ENCODE measurements around the gene PCK2. TPM values are rescaled to one million over a fixed set of nuclear protein-coding genes. Genes with fewer than 3 reads are reported as not detected.
"Not testable (repeated sequence)": the region's sequence is repeated elsewhere in the genome, so short reads cannot be mapped to it uniquely, and the experiment has no call there.

The PCK2 gene
- total RNA-seq, 1 experiment from 2014 or later, result 40.8 TPM

DNA sequence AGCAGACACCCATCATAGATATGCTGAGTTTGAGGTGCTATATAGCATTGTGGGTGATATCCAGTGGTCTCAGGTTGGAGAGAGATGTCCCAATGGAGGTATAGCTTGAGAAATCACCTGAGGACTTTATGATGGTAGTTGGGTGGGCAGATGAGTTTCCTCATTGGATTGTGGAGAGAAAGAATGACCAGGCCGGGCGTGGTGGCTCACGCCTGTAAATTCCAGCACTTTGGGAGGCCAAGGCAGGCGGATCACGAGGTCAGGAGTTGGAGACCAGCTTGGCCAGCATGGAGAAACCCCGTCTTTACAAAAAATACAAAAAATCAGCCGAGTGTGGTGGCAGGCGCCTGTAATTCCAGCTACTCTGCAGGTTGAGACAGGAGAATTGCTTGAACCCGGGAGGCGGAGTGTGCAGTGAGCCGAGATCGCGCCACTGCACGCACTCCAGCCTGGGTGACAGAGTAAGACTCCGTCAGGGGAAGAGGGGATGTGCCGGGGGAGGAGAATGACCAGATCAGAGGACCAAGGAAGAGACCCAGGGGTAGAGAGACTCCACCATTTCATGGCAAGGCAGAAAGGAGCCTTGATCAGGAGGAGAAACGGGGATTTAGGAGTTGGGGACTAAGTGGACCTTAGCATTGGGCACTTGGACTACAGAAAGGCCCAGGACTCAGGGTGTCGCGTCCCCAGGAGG, 757 bp upstream of the PCK2 start:
- no peak for DNase-seq (ENCODE audit: extremely low read depth, low read depth)

DNA sequence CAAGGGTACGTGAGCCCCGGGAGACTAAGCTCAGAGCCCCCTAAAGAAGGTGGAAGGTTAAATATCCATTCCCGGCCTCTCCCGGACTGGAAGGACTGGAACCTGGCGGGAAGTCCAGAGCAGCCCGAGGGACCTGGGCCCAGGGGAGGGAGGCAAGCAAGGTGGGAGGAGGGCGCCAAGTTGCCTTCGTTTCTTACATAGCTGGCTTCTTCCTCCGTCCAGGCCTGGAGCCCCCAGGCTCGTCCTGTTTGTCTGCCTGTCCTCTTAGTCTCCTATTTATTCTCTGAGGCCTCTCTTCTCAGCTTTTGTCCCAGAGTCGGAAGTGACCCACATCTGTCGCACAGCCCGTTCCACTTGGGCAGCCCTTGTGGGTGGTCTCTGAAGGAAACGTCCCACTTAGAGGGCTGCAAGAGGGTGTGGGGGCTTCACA, 745 bp downstream of the PCK2 start:
- DNase-seq (ENCODE audit: extremely low read depth, low read depth), result no peak

DNA sequence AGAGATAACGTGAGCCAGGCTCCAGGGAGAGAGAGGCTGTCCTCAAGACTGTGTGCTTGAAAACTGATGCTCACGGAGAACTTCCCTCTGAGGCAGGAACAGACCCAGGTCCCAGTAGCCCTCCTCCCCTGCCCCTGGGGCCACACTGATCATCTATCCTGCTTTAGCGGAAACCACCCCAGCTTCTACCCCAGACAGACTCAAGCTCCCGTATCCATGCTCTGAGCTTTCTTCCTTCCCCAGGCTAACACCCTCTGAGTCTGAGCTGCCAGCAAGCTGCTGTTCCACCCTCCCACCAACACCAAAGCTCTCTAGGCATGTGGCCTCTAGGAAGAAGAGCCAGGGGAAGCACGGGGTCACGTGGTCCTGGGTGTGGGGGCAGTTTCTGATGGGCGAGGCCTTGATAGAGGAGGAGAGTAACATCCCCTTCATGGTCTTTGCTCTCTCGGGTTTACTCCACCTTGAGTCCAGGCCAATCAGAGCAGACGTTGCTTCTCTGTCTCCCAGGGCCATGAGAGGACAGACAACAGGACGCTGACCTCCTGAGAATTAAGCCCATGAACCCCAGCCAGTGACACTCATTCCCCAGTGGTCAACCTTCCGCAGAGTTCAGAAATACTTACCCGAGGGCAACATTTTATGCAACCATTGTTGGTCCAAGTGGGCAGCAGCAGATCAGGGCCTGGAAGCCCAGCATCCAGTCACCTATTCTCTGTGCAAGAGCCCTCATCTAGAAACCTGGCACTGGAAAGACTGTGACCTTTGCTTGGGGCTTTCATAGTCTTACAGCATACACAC, 1.4 kb downstream of the PCK2 start:
- peak; percentile 32 for DNase-seq (ENCODE audit: extremely low read depth, low read depth)

DNA sequence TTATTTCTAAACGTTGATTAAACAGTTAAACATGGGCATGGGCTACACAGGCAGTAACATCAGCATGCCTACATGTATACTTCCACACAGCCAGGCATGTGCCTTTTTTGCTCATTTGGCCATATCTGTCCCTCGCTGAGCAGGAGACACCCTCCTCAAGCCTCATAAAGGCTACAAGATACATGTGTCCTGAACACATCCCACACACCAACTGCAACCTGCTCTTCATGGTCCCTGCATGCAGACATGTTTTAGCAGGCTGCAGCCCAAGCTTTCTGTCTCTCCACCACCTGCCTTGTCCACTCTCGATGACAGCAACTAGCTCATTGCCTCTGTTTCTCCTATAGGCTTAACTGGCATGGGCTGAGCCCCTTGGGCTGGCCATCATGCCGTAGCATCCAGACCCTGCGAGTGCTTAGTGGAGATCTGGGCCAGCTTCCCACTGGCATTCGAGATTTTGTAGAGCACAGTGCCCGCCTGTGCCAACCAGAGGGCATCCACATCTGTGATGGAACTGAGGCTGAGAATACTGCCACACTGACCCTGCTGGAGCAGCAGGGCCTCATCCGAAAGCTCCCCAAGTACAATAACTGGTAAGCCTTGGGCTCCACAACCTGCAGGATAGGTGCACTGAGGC, 2.6 kb downstream of the PCK2 start:
- DNase-seq (ENCODE audit: extremely low read depth, low read depth), result no peak

DNA sequence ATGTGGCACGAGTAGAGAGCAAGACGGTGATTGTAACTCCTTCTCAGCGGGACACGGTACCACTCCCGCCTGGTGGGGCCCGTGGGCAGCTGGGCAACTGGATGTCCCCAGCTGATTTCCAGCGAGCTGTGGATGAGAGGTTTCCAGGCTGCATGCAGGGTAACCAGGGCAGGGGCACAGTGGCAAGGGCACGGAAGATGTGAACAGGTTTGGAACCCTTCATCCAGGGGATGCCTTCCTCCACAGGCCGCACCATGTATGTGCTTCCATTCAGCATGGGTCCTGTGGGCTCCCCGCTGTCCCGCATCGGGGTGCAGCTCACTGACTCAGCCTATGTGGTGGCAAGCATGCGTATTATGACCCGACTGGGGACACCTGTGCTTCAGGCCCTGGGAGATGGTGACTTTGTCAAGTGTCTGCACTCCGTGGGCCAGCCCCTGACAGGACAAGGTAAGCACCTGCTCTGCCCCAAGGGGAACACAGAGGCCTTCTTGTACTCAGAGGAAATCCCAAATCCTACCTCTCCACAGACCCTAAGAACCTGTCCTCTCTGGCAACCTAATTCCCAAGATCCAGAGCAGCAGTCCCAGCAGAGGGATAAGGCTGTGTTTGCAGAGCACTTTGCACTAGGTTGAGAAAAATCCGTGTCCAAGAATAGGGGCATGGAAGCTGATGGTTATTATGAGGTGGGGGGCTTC, 4.3 kb downstream of the PCK2 start:
- DNase-seq (ENCODE audit: extremely low read depth, low read depth), result no peak

DNA sequence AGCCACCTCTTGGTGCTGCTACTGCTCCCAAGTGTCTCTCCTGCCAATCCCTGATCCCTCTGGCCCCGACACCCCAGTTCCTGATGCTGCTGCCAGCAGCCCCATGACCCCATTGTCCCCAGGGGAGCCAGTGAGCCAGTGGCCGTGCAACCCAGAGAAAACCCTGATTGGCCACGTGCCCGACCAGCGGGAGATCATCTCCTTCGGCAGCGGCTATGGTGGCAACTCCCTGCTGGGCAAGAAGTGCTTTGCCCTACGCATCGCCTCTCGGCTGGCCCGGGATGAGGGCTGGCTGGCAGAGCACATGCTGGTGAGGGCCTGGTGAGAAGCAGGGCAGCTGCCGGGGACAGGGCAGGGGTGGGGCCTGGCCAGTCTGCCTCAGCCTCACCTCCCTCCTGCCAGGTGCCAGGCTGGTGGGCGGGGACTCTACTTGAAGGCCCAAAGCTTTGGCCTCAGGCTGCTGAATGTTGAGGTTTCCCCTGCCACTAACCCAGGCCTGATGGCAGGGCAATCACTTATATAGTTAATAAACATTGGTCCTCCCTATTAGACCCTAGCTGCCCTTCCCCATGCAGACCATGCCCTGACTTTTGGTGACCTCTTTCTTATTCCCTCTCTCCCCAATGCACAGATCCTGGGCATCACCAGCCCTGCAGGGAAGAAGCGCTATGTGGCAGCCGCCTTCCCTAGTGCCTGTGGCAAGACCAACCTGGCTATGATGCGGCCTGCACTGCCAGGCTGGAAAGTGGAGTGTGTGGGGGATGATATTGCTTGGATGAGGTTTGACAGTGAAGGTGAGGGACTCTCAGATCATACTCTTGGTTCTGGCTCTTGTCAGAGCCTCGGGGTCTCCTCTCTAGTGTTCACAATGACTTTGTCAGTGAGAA, 5.1 kb downstream of the PCK2 start:
- no peak for DNase-seq (ENCODE audit: extremely low read depth, low read depth)

DNA sequence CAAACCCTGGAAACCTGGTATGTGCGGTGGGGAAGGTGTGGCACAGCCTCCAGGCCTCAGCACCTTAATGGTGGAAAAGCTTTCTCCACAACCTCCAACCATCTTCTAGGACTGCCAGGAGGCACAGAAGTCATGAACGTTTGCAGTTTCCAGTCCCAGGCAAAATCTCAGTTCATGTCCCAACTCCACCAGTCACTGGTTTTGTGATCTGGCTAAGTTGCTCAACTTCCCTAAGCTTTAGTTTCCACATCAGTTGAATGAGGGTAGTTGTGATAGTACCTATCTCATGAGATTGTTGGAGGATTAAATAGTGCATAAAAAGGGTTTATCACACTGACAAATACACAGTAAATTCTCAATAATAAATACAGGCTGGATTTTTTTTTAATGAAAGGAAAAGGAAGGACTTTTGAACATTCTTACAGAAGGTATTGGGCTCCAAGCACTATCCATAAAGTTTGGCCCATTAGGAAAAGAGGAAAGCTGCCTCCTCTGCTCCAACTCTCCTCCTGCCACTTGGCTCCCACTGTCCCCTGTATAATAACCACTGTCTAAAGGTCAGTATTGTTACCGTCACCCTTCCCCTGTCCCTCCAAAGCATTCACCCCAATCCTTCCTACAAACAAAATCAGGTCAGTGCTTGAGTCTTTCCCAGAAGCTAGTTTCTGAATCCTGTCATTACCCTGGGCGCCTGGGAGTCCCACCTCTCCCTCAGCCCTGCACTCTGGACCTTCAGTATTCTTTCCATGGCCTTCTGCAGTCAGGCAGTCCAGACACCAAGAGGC, 6.3 kb downstream of the PCK2 start:
- no peak for DNase-seq (ENCODE audit: extremely low read depth, low read depth)

DNA sequence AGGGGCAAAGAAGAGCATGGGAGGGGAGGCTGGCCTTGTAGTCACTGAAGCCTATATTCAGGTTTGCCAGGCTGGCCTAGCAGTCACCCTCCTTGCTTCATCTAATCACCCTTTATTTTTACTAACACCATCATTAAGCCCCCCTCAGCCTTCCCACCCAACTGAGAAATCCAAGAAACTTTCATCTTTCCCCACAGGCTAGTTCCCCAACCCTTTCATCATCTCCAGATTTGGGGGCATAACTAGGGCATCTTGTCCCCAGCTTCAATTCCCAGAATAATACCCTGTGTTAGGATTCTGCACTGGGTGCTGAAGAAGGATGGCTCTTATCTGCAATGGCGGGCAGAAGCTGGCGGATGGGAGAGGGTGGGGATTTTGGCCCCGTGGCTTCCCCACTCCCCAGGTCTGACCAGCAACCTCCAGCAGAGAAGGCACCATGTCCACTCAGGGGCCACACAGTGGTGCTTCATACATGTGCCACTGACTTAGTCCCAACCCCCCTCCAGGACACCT, 6.9 kb downstream of the PCK2 start:
- no peak for DNase-seq (ENCODE audit: extremely low read depth, low read depth)

DNA sequence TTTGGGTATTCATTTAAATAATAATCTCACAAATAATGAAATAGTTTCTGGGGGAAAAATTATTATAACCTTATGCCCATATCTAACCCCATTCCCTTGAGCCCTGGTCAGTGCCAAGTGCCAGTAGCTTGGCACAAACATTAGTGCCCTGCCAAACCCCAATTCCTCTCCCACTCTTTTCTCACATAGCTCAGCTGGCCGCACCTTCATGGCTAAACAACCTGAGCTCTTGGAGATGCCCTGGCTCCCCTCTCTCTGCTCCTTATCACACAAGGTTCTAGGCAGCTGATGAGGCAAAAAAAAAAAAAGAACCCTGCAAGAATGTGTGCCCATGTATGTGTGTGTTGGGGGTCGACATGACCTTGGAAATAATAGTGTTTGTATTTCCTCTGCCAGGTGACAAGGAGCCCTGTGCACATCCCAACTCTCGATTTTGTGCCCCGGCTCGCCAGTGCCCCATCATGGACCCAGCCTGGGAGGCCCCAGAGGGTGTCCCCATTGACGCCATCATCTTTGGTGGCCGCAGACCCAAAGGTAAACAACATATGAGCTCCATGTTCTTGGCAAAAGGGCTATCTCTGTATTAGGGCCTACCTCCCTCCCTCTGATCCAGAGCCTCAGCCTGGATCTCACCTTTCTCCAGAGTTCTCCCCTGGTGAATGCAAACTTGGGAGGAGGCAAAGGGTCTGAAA, 8.4 kb downstream of the PCK2 start:
- no peak for DNase-seq (ENCODE audit: extremely low read depth, low read depth)

DNA sequence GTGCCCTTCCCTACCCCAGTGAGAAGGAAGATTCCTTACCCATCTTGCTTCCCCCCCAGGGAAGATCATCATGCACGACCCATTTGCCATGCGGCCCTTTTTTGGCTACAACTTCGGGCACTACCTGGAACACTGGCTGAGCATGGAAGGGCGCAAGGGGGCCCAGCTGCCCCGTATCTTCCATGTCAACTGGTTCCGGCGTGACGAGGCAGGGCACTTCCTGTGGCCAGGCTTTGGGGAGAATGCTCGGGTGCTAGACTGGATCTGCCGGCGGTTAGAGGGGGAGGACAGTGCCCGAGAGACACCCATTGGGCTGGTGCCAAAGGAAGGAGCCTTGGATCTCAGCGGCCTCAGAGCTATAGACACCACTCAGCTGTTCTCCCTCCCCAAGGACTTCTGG, 9.3 kb downstream of the PCK2 start:
- DNase-seq (ENCODE audit: extremely low read depth, low read depth), result no peak

DNA sequence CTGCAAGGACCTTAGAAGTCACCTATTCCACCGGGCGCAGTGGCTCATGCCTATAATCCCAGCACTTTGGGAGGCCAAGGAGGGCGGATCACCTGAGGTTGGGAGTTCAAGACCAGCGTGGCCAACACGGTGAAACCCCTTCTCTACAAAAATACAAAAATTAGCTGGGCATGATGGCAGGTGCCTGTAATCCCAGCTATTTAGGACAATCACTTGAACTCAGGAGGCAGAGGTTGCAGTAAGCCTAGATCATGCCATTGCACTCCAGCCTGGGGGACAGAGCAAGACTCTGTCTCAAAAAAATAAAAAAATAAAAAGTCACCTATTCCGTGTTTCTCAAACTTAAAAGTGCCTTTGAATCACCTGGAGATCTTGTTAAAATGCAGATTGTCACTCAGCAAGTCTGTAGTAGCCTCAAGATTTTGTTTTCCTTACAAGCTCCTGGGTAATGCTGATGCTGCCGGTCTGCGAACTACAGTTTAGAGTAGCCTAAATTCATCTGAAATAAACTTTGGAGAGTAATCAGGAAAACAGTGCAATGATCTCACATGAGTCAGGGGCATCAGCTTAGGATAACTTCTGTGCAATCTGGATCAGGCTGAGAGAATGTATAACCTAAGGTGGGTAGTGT, 11.6 kb downstream of the PCK2 start:
- not testable (repeated sequence) for DNase-seq (ENCODE audit: extremely low read depth, low read depth)

DNA sequence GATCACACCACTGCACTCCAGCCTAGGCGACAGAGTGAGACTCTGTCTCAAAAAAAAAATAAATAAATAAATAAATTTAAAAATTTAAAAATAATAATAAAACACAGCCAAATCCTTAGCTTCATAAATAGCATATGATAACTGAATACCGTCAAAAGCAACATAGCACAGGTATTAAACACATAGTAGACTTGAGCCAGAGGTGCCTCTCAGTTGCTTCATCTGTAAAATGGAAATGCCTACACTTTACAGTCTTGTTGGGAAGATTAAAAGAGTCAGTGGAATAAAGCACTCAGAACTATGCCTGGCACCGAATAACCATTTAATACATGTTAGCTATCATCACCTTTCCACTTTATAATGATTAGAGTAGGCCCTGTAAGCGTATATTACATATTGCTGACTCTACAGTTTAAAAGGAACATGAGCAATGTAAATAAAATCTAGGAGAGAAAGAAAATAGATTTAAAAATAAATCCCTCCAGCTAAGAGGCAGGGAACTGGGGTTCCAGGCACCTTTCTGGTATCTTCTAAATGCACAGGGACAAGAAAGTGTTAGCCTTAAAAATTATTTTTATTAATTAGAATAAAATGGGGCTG, 12.7 kb downstream of the PCK2 start:
- DNase-seq (ENCODE audit: extremely low read depth, low read depth), result no peak

DNA sequence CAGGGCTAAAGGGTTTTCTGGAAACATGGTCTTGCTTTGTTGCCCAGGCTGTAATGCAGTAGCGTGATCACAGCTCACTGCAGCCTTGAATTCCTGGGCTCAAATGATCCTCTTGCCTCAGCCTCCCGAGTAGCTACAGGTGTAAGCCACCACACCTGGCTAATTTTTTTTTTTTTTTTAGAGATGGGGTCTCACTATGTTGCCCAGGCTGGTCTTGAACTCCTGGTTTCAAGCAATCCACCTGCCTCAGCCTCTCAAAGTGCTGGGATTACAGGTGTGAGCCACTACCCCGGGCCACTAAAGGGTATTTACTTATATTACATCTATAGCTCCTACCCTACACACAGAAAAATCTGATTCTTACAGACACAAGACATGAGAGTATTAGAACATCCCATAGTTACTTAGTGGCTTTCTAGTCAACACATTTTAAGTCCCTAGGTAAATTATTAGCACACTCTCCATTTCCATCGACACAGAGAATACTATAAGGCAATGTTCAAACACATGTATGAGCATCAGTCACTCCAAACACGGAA, 14.3 kb downstream of the PCK2 start:
- DNase-seq (ENCODE audit: extremely low read depth, low read depth), result no peak

DNA sequence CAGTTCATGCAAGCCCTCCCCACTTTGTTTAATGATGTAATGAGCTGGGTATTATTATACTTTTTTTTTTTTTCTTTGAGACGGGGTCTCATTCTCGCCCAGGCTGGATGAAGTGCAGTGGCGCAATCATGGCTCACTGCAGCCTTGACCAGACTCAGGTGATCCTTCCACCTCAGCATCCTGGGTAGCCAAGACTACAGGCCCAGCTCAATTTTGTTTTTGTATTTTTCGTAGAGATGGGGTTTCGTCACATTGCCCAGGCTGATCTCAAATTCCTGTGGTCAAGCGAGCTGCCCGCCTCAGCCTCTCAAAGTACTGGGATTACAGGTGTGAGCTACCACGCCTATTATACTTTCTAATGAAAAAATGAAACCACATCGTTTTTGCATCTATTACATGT, 15.9 kb downstream of the PCK2 start:
- no peak for DNase-seq (ENCODE audit: extremely low read depth, low read depth)

DNA sequence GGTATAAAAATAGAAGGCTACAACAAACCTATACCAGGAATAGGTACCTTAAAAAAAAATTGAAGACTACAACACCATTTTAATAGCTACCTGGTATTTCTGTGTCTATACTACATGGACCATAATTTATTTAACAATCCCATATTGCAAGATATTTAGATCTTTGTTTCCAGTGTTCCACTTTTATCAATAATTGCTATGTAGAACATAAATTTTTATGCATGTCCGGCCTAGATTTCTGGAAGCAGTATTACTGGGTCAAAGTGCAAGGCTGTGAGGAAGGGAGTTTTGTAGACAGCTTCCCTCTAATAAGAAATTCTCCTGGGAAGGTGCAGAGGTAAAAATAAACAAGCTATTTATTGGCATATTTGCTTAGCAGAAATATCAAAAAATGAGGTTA, 16.4 kb downstream of the PCK2 start:
- DNase-seq (ENCODE audit: extremely low read depth, low read depth), result no peak

DNA sequence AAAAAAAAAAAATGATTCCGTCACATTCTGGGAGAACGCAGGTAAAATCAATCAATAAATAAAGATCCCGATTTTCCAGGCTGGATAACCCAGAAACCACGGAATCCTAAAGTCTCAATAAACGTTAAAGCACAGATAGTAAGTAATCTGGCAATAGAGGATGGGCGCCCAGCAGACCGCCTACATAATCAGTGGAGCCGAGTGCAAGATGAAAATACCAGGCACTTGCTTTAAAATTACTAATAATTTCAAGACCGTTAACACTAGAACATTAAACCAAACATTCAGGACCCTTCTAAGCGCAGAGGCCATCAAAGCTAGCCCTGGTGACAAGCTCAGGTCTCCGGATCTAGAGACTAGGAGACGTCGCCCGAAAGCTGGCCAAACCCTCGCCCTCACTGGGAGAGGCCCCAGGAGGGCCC, 19.3 kb downstream of the PCK2 start:
- no peak for DNase-seq (ENCODE audit: extremely low read depth, low read depth)

DNA sequence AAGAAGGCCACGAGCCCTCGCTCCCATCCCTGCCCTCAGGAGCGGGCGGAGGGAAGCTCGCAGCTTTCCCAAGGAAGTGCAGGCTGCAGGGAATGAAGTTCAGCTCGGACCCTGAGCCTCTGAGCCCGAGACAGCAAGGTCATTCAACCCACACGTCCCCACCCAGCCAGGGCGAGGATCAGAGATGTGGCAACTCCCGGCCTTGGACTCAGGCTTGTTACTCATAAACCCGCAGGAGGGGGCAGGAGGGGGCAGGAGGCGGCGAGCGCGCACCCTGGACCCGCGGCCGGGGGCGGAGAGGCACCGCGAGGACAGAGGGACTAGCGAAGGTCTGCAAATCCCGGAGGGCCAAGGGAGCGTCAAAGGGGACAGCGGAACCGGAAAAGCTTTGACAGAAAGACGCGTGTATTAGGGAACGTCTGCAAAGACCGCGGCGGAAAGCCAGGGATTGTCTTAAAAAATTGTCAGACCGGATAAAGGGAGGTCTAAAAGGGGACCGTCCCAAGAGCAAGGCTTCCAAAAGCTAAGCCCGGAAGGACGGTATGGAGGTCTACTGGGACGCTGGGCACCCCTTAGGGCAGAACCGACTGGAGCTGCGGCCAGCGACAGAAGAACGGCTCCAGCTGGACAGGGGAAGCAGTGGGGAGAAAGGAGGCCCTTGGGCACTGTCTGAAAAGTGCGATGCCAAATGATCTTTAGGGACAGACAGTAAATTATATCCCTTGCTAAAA, 19.9 kb downstream of the PCK2 start:
- DNase-seq (ENCODE audit: extremely low read depth, low read depth), result peak; percentile 88

Data from NCI-H460 (cell line).